HCT116 (cell line): ENCODE results near the gene TLCD5.

ENCODE experiments used
- CEBPB ChIP-seq: IDR thresholded peaks from 2 replicates; pipeline ENCODE4 v1.6.1; 2012; ENCODE audit warnings: low read depth
- CTCF ChIP-seq, 3 experiments: fragments of 200-600 bp in 1 of 3; sonication (generic) in 1 of 3; IDR thresholded peaks in 2 of 3; conservative IDR thresholded peaks in 1 of 3; 2 replicates each; pipeline ENCODE4 v1.5.1; 2012 to 2017; ENCODE audit warnings: low read depth in 2 of 3, low read length in 2 of 3, antibody characterized with exemption in 1 of 3, borderline replicate concordance in 1 of 3, control low read depth in 1 of 3, mild to moderate bottlenecking in 1 of 3, mixed read lengths in 1 of 3, mixed run types in 1 of 3, moderate library complexity in 1 of 3; ENCODE audit not compliant: insufficient read depth in 1 of 3
- ELF1 ChIP-seq: IDR thresholded peaks from 2 replicates; pipeline ENCODE4 v1.6.1; 2012; ENCODE audit warnings: low read depth, borderline replicate concordance
- EZH2 ChIP-seq: fragments of 200-600 bp; sonication (generic); IDR thresholded peaks from 2 replicates; pipeline ENCODE4 v1.6.1; 2017; ENCODE audit warnings: antibody characterized with exemption, mixed run types
- EZH2phosphoT487 ChIP-seq: fragments of 200-600 bp; IDR thresholded peaks from 2 replicates; pipeline ENCODE4 v1.6.1; 2018; ENCODE audit warnings: antibody characterized with exemption, borderline replicate concordance
- POLR2A ChIP-seq: IDR thresholded peaks from 2 replicates; pipeline ENCODE4 v1.7.0; 2011; ENCODE audit warnings: borderline replicate concordance; ENCODE audit not compliant: insufficient read depth, insufficient read length; ENCODE audit errors: extremely low read depth
- RAD21 ChIP-seq: IDR thresholded peaks from 2 replicates; pipeline ENCODE4 v1.6.1; 2012; ENCODE audit warnings: low read depth, mild to moderate bottlenecking
- REST ChIP-seq: IDR thresholded peaks from 2 replicates; pipeline ENCODE4 v1.6.1; 2012; ENCODE audit warnings: low read depth
- SIN3A ChIP-seq: IDR thresholded peaks from 2 replicates; pipeline ENCODE4 v1.6.1; 2012; ENCODE audit warnings: low read depth
- SRF ChIP-seq: IDR thresholded peaks from 2 replicates; pipeline ENCODE4 v1.6.1; 2012; ENCODE audit warnings: low read depth
- ZBTB33 ChIP-seq: IDR thresholded peaks from 2 replicates; pipeline ENCODE4 v1.6.1; 2011; ENCODE audit warnings: mild to moderate bottlenecking, low read length, moderate library complexity; ENCODE audit not compliant: insufficient replicate concordance; ENCODE audit errors: extremely low read depth

- no peak for TF ChIP-seq CTCF (IDR thresholded peaks at IDR 0.05 in 2 of 3, conservative IDR thresholded peaks at IDR 0.05 in 1 of 3; ENCODE audit: borderline replicate concordance in 1 of 3, insufficient read depth in 1 of 3, low read depth in 2 of 3, low read length in 2 of 3)
- TF ChIP-seq EZH2phosphoT487 = no peak
- no peak for TF ChIP-seq POLR2A
- no peak for TF ChIP-seq RAD21
- TF ChIP-seq CEBPB = no peak
- no peak for TF ChIP-seq SRF
- TF ChIP-seq EZH2 = no peak
- TF ChIP-seq ZBTB33 = no peak
- TF ChIP-seq ELF1 = no peak
- TF ChIP-seq REST = no peak
- TF ChIP-seq SIN3A = no peak
Observed at GRCh38 chr11:120354068-120354467, 29.0 kb downstream of the TLCD5 start.
